GM23338 (cell line): ENCODE results near the gene XRCC4. TPM values are rescaled to one million over a fixed set of nuclear protein-coding genes. Genes with fewer than 3 reads are reported as not detected.

ENCODE experiments used
- ATAC-seq: fragments of 200-7000 bp; cut with Tn5 transposase; 3 replicates; pipeline ENCODE4 v1.9.1; 2020
- DNase-seq: peaks from one replicate; pipeline ENCODE4 v3.0.0-alpha.2; 2015; ENCODE audit warnings: low spot score
- H2AFZ ChIP-seq: fragments of 200-600 bp; sonication (generic); 2 replicates; pipeline ENCODE4 v1.8.0; 2016; ENCODE audit warnings: antibody characterized with exemption, mild to moderate bottlenecking, moderate library complexity
- H3F3A ChIP-seq: fragments of 200-600 bp; sonication (generic); replicated peaks from 2 replicates; pipeline ENCODE4 v1.8.0; 2017; ENCODE audit warnings: antibody characterized with exemption, mixed run types, low read depth
- H3K27ac ChIP-seq: fragments of 200-600 bp; sonication (generic); 2 replicates; pipeline ENCODE4 v1.6.1; 2016; ENCODE audit warnings: low read depth
- H3K27me3 ChIP-seq: fragments of 200-600 bp; sonication (generic); 2 replicates; pipeline ENCODE4 v1.8.0; 2016; ENCODE audit warnings: mild to moderate bottlenecking, mixed run types, moderate library complexity; ENCODE audit not compliant: insufficient read depth
- H3K36me3 ChIP-seq: fragments of 200-600 bp; sonication (generic); 2 replicates; pipeline ENCODE4 v1.8.0; 2016; ENCODE audit warnings: mild to moderate bottlenecking; ENCODE audit not compliant: insufficient read depth
- H3K4me1 ChIP-seq: fragments of 200-600 bp; sonication (generic); 2 replicates; pipeline ENCODE4 v1.8.0; 2016; ENCODE audit warnings: mild to moderate bottlenecking, moderate library complexity; ENCODE audit not compliant: insufficient read depth
- H3K4me2 ChIP-seq: fragments of 200-600 bp; sonication (generic); 2 replicates; pipeline ENCODE4 v1.7.1; 2017; ENCODE audit warnings: mixed run types
- H3K4me3 ChIP-seq: fragments of 200-600 bp; sonication (generic); 2 replicates; pipeline ENCODE4 v1.6.1; 2016; ENCODE audit warnings: mixed run types
- H3K79me2 ChIP-seq: fragments of 200-600 bp; sonication (generic); replicated peaks from 2 replicates; pipeline ENCODE4 v1.8.0; 2017; ENCODE audit warnings: mild to moderate bottlenecking; ENCODE audit not compliant: insufficient read depth
- H3K9me2 ChIP-seq: fragments of 200-600 bp; sonication (generic); 2 replicates; pipeline ENCODE4 v1.8.0; 2017; ENCODE audit not compliant: insufficient read depth
- H4K20me1 ChIP-seq: fragments of 200-600 bp; sonication (generic); replicated peaks from 2 replicates; pipeline ENCODE4 v1.8.0; 2017; ENCODE audit warnings: mild to moderate bottlenecking; ENCODE audit not compliant: insufficient read depth
- H3K27ac Mint-ChIP-seq: 2 replicates; pipeline ENCODE4 v1.8.0; 2020; ENCODE audit warnings: inconsistent platforms, mild to moderate bottlenecking, moderate library complexity, mixed read lengths
- H3K27me3 Mint-ChIP-seq: 3 replicates; pipeline ENCODE4 v1.8.0; 2022; ENCODE audit warnings: low read depth, mild to moderate bottlenecking, moderate library complexity, mixed read lengths, inconsistent platforms; ENCODE audit not compliant: insufficient read depth, poor library complexity
- H3K36me3 Mint-ChIP-seq: 3 replicates; pipeline ENCODE4 v1.8.0; 2021; ENCODE audit warnings: low read depth, mild to moderate bottlenecking, inconsistent platforms, moderate library complexity, mixed read lengths
- H3K4me1 Mint-ChIP-seq: 3 replicates; pipeline ENCODE4 v1.8.0; 2020; ENCODE audit warnings: mild to moderate bottlenecking, inconsistent platforms, mixed read lengths
- H3K4me3 Mint-ChIP-seq: 3 replicates; pipeline ENCODE4 v1.8.0; 2021; ENCODE audit warnings: moderate library complexity, mild to moderate bottlenecking, inconsistent platforms, mixed read lengths
- H3K9me3 Mint-ChIP-seq: 3 replicates; pipeline ENCODE4 v1.8.0; 2020; ENCODE audit warnings: moderate library complexity, mild to moderate bottlenecking, inconsistent platforms, mixed read lengths
- CREB1 ChIP-seq: fragments of 250-450 bp; sonication (Bioruptor Pico); IDR thresholded peaks from 2 replicates; pipeline ENCODE4 v1.5.0; 2020; ENCODE audit warnings: low read depth, mild to moderate bottlenecking, moderate library complexity
- CTCF ChIP-seq, 2 experiments: fragments of 200-600 bp in 1 of 2; sonication (generic) in 1 of 2; conservative IDR thresholded peaks; 2 replicates each; pipeline versions ENCODE4 v1.5.1 to v1.6.1; 2016 to 2017; ENCODE audit warnings: antibody characterized with exemption in 2 of 2, low read depth in 2 of 2, mild to moderate bottlenecking in 2 of 2, moderate library complexity in 1 of 2
- ETS1 ChIP-seq: IDR thresholded peaks from 2 replicates; pipeline ENCODE4 v1.6.1; 2016; ENCODE audit warnings: antibody characterized with exemption
- EZH2 ChIP-seq: fragments of 200-600 bp; sonication (generic); IDR thresholded peaks from one replicate; pipeline ENCODE4 v1.8.0; 2017; ENCODE audit warnings: antibody characterized with exemption, mild to moderate bottlenecking, low read depth; ENCODE audit not compliant: unreplicated experiment
- EZH2phosphoT487 ChIP-seq: fragments of 200-600 bp; sonication (generic); IDR thresholded peaks from one replicate; pipeline ENCODE4 v1.8.1; 2018; ENCODE audit warnings: antibody characterized with exemption; ENCODE audit not compliant: unreplicated experiment
- JUNB ChIP-seq: IDR thresholded peaks from one replicate; pipeline ENCODE4 v1.6.1; 2016; ENCODE audit warnings: antibody characterized with exemption; ENCODE audit not compliant: unreplicated experiment
- NANOG ChIP-seq: IDR thresholded peaks from 2 replicates; pipeline ENCODE4 v1.6.1; 2016; ENCODE audit warnings: antibody characterized with exemption, borderline replicate concordance
- POLR2AphosphoS5 ChIP-seq: IDR thresholded peaks from 2 replicates; pipeline ENCODE4 v1.6.1; 2016; ENCODE audit warnings: antibody characterized with exemption, low read depth
- REST ChIP-seq: IDR thresholded peaks from one replicate; pipeline ENCODE4 v1.6.1; 2018; ENCODE audit warnings: antibody characterized with exemption; ENCODE audit not compliant: unreplicated experiment
- STAT1 ChIP-seq: IDR thresholded peaks from one replicate; pipeline ENCODE4 v1.6.1; 2016; ENCODE audit warnings: antibody characterized with exemption; ENCODE audit not compliant: unreplicated experiment
- ZNF114 ChIP-seq: fragments of 250-450 bp; sonication (Bioruptor Pico); IDR thresholded peaks from 2 replicates; pipeline ENCODE4 v1.5.0; 2020; ENCODE audit warnings: mild to moderate bottlenecking, moderate library complexity
- ZNF331 ChIP-seq: fragments of 250-450 bp; sonication (Bioruptor Pico); IDR thresholded peaks from 2 replicates; pipeline ENCODE4 v1.5.0; 2020; ENCODE audit warnings: low read depth, mild to moderate bottlenecking, moderate library complexity
- ZNF462 ChIP-seq: fragments of 250-450 bp; sonication (Bioruptor Pico); IDR thresholded peaks from 2 replicates; pipeline ENCODE4 v1.5.0; 2020; ENCODE audit warnings: mild to moderate bottlenecking, moderate library complexity
- polyA plus RNA-seq: library from polyadenylated mRNA; unstranded; fragments of >200 nt; fragmentation: Nextera tagmentation; extraction: Ambion mirVana; gene quantifications from 2 replicates; pipeline ENCODE4 v1.2.1, GENCODE V29; 2016
- total RNA-seq: library from RNA; depleted of rRNA; stranded (reverse); fragments of >200 nt; shearing (Covaris generic); gene quantifications from 2 replicates; pipeline ENCODE4 v1.2.3, GENCODE V29; 2014

Gene XRCC4
- total and polyA plus RNA-seq, 2 experiments from 2014 or later: 11.5 to 22.4 TPM

- no peaks in the 10 kb centered on the region for H3K27me3 ChIP-seq
- no peaks in the 10 kb centered on the region for H3K4me1 ChIP-seq
- no peaks in the 10 kb centered on the region for H3K79me2 ChIP-seq
- H3F3A ChIP-seq: no peaks in the 10 kb centered on the region
- H4K20me1 ChIP-seq: no peaks in the 10 kb centered on the region
- no peaks in the 10 kb centered on the region for H3K9me2 ChIP-seq
- H3K4me2 ChIP-seq: no peak overlapping the region
- TF ChIP-seq NANOG: no peak
- TF ChIP-seq ZNF114 (CRISPR knock-in tag): no peak
- no peak for TF ChIP-seq REST
- no peak for TF ChIP-seq CTCF (conservative IDR thresholded peaks at IDR 0.05; ENCODE audit: low read depth in 2 of 2)
- no peak for TF ChIP-seq CREB1 (CRISPR knock-in tag)
- no peak for TF ChIP-seq EZH2
- TF ChIP-seq EZH2phosphoT487: no peak
- TF ChIP-seq POLR2AphosphoS5: no peak
- no peak for TF ChIP-seq ZNF331 (CRISPR knock-in tag)
- TF ChIP-seq ETS1: no peak
- no peak for TF ChIP-seq STAT1
- no peak for TF ChIP-seq JUNB
- no peak for TF ChIP-seq ZNF462 (CRISPR knock-in tag)
- DNase-seq (no peak), ATAC-seq (no peak)
- no peak overlapping the region for H2AFZ ChIP-seq
- Mint-ChIP-seq H3K9me3 (no peaks in the 10 kb centered on the region), H3K27ac (no peak overlapping the region), H3K36me3 (no peaks in the 10 kb centered on the region; the same call in 2 of the 3 replicates), H3K4me1 (no peaks in the 10 kb centered on the region), H3K4me3 (no peak overlapping the region), H3K27me3 (no peaks in the 10 kb centered on the region)
- H3K27ac ChIP-seq: no peak overlapping the region
- H3K36me3 ChIP-seq: no peaks in the 10 kb centered on the region
- H3K4me3 ChIP-seq: no peak overlapping the region
Measured at GRCh38 chr5:83148370-83148769, 71.0 kb downstream of the XRCC4 start.
